Non-pigmented ciliary epithelial cell (primary cell): Measurements from ENCODE around the gene PCSK9.

Source experiments
- DNase-seq: peaks from one replicate; pipeline ENCODE4 v3.0.0-alpha.2; 2010; ENCODE audit warnings: low read depth

The PCSK9 gene

GRCh38 chr1:55039342-55040082 lies at the start of gene PCSK9:
PCSK9 (plus strand) TSS chr1:55039548; CDS start chr1:55039838, 290 bp downstream.
- no peak for DNase-seq

GRCh38 chr1:54989968-54990810 lies 49.2 kb upstream of the PCSK9 start:
- no peak for DNase-seq

DNA sequence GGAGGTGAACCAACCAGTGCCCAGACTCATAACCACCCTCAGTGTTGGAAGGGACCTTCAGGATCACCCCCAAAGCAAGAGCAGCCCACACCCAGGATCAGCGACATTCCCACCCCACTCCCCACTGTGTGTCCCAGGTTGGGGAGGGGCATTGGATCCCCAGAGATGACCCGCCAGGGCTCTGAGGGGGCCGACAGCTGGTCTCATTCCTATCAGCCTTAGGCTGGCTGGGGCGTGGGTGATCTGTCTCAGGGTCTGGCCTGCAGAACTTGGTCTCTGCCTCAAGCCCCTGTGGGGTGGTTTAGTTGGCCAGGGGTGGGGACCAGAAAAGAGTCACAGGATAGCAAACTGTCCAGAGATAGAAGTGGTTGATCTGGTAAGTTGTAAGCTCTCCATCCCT lies 48.4 kb upstream of the PCSK9 start:
- no peak for DNase-seq

DNA sequence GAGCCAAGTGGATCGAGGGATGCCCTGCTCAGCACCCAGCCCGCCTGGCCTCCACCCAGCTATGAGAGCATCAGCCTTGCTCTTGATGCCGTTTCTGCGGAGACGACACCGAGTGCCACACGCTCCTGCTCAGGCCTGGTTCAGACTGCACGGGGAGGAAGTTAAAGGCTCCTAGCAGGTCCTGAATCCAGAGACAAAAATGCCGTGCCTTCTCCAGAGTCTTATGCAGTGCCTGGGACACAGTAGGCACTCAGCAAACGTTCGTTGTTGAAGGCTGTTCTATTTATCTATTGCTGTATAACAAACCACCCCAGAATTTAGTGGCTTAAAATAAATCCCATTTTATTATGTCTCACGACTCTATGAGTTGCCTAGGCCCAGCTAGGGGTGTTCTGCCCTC lies 47.4 kb upstream of the PCSK9 start:
- DNase-seq = no peak

DNA sequence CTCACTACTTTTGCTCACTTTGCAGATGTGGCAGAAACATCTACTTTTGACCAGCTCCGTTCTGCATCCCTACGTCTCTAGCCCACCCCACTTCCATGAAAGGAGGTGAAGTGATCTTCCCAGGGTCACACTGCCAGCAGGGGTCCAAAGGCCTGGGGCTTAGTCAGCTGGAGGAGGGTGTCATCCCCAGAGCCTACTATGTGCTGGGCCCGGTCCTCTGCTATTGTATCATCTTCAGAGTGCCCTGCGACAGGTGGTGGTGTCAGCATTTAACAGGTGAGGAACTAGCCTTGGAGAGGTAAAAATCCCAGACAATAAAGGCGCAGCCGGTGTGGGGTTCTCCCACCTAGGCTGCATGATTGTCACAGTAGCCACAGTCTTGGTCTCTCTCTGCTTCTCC lies 46.2 kb upstream of the PCSK9 start:
- DNase-seq = no peak

GRCh38 chr1:54994355-54994990 lies 44.9 kb upstream of the PCSK9 start:
- DNase-seq = no peak

GRCh38 chr1:54995013-54995760 lies 44.2 kb upstream of the PCSK9 start:
- no peak for DNase-seq

GRCh38 chr1:54995835-54996234 lies 43.5 kb upstream of the PCSK9 start:
- DNase-seq = no peak

- no peak for DNase-seq
These were observed 42.9 kb upstream of the PCSK9 start for GRCh38 chr1:54996359-54996868.

GRCh38 chr1:54996869-54997710 lies 42.3 kb upstream of the PCSK9 start:
- no peak for DNase-seq

DNA sequence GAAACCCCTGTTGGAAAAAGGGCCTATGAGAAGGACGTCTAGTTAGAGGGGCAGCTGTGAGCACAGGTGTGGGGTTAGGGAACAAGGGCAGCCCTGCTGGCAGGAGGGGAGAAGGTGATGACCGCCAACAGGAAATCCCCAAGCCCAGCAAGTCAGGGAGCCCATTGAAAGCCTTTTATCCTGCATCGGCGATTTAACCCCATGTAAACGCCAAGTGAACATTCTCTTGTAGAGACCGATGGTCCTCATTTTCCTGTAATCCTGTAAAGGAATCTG lies 41.7 kb upstream of the PCSK9 start:
- no peak for DNase-seq

GRCh38 chr1:54998100-54998499 lies 41.2 kb upstream of the PCSK9 start:
- no peak for DNase-seq

- no peak for DNase-seq
These were observed 40.7 kb upstream of the PCSK9 start, which contains the start of gene BSND for GRCh38 chr1:54998677-54999076. BSND (plus strand) TSS chr1:54998933; CDS start chr1:54999187, 254 bp downstream.

DNA sequence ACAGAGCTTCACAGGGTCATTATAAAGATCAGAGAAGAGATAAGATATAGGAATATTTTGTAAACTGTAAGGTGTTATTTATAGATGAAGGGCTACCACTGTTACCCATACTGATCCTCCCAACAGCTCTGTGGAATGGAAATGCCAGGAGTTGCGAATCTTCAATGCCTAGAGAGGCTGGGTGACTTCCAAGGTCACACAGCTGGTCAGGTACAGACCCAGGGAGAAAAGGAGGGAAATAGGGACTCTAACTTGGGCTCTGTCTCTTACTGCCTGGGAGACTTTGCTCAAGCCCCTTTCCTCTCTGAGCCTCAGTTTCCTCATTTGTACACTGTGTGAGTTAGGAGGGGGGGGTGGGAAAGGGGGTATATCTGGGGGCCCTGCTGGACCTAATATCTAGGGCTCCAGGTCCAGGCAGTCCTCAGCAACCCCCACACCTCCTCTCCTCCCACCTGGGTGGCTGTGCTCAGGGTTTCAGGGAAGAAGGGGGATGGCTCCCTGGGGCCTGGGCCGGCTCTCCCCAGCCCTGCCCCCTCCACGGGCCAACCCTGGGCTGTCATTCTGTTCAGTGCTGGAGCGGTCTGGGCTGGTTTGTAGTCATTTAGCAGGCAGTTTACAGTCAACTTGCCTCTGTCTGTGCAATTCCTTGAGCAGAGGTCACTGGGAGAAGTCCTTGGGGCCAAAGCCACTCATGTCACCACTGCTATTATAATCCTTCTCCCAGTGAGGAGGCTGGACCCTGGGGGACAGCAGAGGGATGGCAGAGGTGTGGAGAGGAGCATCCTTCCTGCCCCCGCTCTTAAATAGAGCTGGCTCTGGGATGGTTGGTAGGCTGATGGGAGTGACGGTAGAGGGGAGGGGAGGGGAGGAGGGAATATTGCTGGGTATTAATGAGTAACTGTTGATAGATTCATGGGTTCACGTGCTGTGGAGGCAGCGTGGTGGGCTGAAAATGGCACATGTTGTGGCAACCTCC lies 39.0 kb upstream of the PCSK9 start:
- no peak for DNase-seq

- DNase-seq = no peak
These were observed 38.0 kb upstream of the PCSK9 start for GRCh38 chr1:55001311-55001710.

- no peak for DNase-seq
These were observed 36.7 kb upstream of the PCSK9 start for GRCh38 chr1:55002686-55003085.

- no peak for DNase-seq
These were observed 33.8 kb upstream of the PCSK9 start for GRCh38 chr1:55005351-55006140.

DNA sequence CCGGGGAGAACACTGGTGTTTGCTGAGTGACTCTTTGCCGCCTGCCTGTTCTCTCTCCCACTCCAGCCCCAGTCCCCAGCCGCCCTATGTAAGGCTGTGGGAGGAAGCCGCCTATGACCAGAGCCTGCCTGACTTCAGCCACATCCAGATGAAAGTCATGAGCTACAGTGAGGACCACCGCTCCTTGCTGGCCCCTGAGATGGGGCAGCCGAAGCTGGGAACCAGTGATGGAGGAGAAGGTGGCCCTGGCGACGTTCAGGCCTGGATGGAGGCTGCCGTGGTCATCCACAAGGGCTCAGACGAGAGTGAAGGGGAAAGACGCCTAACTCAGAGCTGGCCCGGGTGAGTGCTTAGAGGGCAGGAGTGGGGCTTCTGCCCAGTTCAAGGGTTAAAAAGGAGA lies 32.4 kb upstream of the PCSK9 start:
- DNase-seq = no peak

DNA sequence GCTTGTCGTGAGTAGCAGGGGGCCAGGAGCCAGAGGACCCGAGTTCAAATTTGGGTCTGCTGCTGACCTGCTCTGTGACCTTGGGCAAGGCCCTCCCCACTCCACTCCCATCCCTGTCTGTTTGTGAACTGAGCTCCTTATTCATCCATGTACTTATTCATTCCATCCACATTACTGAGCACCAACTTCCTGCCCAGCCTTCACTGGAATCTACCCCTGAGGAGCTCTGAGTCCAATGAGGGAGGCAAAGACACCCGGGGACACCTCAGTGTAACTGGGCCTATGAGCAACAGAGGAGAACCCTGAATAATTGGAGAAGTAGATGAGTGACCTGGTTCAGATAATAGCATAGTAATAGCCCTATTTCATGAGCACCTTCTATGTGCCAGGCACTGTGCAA lies 31.7 kb upstream of the PCSK9 start:
- peak; percentile 53 for DNase-seq
